DMS53 treated with DMSO at 0.1 percent for 48 hours (cell line): Measurements from ENCODE around the gene ART4.

Experiments
- DNase-seq: peaks from one replicate; lab custom pipeline; 2025; ENCODE audit not compliant: unreplicated experiment; lab: John Stamatoyannopoulos, UW

ART4 gene

GRCh38 chr12:14843425-14843887, at the start of gene ART4:
Gene ART4 (minus strand): TSS chr12:14843526. CDS start chr12:14843113, 413 bp downstream.
- DNase-seq = no peak

GRCh38 chr12:14892726-14893505, 49.6 kb upstream of the ART4 start:
- DNase-seq = no peak

GRCh38 chr12:14890701-14891100, 47.4 kb upstream of the ART4 start:
- DNase-seq = no peak

GRCh38 chr12:14886271-14886670, 42.9 kb upstream of the ART4 start:
- peak; percentile 79 for DNase-seq

- DNase-seq = no peak
Observed at GRCh38 chr12:14885718-14886221, 42.4 kb upstream of the ART4 start, which contains the start of gene MGP. Gene MGP (minus strand): TSS chr12:14885854. CDS start chr12:14885791, 63 bp downstream.

GRCh38 chr12:14884458-14884878, 41.1 kb upstream of the ART4 start:
- peak; percentile 19 for DNase-seq

- no peak for DNase-seq
Observed at GRCh38 chr12:14883686-14884085, 40.4 kb upstream of the ART4 start.

GRCh38 chr12:14880890-14881453, 37.6 kb upstream of the ART4 start:
- DNase-seq = no peak

GRCh38 chr12:14879222-14879933, 36.1 kb upstream of the ART4 start:
- no peak for DNase-seq

GRCh38 chr12:14878488-14878887, 35.2 kb upstream of the ART4 start:
- DNase-seq = no peak

- no peak for DNase-seq
Observed at GRCh38 chr12:14876833-14877232, 33.5 kb upstream of the ART4 start.

GRCh38 chr12:14874882-14875281, 31.6 kb upstream of the ART4 start:
- no peak for DNase-seq

- no peak for DNase-seq
Observed at GRCh38 chr12:14873440-14874185, 30.3 kb upstream of the ART4 start.

- no peak for DNase-seq
Observed at GRCh38 chr12:14871886-14872285, 28.6 kb upstream of the ART4 start.

GRCh38 chr12:14871247-14871646, 27.9 kb upstream of the ART4 start:
- DNase-seq = no peak

GRCh38 chr12:14868916-14869506, 25.7 kb upstream of the ART4 start:
- DNase-seq = no peak

- no peak for DNase-seq
Observed at GRCh38 chr12:14860490-14860889, 17.2 kb upstream of the ART4 start.

GRCh38 chr12:14858513-14858912, 15.2 kb upstream of the ART4 start:
- no peak for DNase-seq

- DNase-seq = no peak
Observed at GRCh38 chr12:14854586-14855183, 11.4 kb upstream of the ART4 start.

- no peak for DNase-seq
Observed at GRCh38 chr12:14853961-14854360, 10.6 kb upstream of the ART4 start.
